ENCODE results near the gene NME3.
"Not testable (repeated sequence)": the region's sequence is repeated elsewhere in the genome, so short reads cannot be mapped to it uniquely, and the experiment has no call there.

The NME3 gene

DNA sequence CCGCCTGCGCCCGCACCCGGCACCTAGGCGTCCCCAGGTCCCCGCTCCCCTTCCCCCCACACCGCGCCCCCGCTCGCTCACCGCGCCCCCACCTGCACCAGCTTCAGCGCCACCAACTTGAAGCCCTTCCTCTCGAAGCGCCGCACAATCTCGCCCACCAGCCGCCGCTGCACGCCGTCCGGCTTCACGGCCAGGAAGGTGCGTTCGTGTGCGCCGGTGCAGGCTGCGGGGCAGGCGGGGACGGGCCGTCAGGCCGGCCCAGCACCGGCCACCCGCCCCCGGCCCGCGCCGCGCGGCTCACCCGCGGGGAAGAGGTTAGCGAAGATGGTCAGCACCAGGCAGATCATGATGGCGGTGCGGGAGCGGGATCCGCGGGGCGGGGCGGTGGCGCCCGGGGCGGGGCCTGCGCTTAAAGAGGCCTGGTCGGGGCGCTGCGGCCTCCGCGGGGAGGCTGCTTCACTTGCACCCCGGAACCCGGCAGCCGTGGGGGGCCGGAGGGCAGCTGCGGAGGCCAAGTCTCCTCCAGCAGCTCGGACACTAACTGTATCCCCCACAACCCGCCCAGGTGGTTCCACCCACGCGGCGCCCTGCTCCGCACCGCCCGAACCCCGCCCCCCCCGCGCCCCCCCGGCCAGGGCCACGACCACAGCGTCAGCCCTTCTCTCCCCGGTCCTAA, at the start of gene NME3:
TSS of gene NME3 (minus strand) at position 356 of the 676 bp plus-strand sequence. CDS start at position 347, 9 bp downstream.
- peak; percentile 75 for DNase-seq (ENCODE audit: low spot score)

DNA sequence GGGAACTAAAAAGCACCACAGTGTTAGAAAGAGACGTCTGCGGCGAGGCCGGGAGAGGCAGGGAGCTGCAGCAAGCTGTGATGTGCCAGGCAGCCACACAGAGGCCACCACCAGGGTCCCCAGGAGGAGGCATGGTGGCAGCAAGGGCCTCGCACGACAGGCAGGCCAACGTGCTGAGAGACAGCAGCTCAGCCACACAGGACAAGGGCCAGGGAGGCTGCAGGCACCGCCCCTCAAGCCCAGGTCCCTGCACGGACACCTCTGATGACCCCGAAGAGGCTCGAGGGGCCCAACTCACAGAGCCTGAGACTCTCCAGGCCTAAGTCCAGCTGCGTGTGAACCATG, 49.6 kb upstream of the NME3 start:
- DNase-seq (ENCODE audit: low spot score) = no peak

DNA sequence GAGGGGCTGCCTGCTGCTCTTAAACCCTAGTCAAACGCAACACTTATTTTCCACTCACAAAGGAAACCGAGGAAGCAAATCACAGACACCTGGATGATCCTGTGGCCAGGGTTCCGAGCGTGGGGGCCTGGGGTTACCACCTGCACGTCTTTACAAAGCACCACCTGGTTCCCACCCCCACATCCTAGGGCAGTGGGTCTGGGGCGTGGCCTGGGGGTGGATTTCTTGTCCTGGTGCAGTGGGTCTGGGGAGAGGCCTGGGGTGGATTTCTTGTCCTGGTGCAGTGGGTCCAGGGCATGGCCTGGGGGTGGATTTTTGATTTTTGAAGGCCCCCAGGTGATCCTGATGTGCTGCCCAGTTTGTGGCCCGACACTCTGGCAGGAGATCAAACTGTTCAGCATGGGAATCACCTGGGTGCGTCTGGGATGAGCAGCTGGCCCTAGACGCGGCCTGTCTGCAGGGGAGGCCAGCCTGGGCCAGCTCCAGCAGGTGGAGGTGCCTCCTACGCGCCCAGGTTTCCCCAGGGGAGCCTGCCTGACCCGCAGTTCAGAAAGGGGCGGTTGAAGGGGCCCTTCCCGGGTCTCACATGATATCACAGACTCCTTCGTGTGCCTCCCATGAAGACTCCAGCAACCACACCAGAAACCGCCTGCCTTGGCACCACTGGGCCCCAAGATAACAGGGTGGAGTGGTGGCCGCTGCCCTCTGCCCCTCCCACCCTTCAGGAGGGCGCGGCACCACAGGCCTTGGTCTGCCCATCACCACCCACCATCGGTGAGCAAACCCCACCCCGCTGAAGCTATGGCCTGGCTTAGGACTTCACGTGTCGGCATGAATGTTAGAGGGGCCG, 49.0 kb upstream of the NME3 start:
- DNase-seq (ENCODE audit: low spot score) = no peak

DNA sequence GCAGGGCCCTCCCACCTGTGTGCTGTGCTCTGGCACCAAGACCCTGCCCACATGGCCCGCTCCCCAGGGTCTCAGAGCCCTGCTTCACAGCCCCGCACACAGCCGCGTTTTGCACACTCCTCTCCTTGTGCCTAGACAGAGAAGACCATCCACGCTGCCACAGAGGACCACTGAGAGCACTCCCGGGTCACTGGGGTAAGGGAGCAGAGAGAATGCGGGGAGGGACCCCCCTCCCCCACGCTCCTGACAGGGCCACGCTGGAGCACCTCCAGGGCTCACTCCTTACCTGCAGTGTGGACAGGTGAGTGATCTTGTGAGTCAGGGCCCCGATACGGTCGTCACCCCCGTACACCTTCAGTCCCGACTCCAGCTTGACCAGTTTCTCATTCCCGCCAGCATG, 48.3 kb upstream of the NME3 start:
- no peak for DNase-seq (ENCODE audit: low spot score)

DNA sequence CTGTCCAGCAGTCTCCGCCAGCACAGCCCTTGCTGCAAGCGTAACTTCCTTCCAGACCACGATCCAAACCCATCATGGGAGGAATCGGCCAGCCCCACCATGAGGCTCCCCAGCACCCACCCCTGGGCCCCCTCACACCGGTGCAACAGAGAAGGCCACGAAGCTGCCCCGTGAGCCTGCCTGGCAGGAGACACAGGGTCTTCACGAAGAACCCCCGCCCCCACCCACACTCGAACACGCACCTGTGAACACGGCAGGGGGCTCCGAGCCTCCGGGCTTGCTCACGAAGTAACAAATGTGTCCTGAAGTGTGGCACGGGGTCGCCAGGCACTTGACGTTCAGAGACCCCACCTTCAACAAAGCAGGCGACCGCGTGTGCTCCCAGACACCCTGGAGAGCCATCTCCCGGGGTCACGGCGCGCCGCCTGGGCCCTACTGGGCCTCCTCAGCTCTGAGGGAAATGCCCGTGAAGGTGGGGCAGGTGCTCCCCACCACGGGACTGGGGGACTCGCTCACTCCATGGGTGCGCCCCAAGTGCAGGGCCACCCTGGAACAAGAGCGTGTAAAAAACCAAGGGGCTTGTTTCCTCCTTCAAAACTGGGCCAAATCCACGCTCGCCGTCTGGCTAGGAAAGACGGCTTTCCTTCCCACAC, 47.7 kb upstream of the NME3 start:
- no peak for DNase-seq (ENCODE audit: low spot score)

DNA sequence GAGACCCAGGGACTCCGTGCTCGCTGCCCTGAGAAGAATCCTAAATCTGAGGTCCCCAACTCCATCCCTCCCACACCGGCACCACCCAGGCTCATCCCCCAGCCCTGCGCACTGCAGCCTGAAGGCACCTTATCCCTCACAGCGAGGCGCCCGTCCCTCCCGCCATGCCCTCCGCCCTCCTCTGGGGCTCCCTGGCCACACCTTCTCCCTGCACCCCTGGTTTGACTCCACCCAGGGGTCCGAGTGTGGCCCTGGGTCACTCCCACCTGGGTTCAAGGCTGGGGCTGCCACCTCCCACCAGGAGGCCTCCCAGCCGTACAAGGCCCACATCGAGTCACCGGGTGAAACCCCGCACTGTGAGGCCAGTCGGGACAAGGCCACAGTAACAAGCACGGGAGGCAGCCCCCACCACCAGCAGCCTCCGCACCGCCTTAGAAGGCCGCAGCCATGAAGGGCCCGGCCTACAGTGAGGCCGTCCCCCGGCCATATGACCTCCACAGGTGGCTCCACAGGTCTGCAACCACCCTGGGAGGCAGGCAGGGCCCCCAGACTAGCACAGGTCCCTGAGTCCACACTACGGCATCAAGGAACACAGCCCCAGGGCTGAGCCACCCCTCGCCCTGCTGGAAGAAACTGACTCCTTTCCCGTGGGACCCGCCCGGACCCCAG, 47.0 kb upstream of the NME3 start:
- no peak for DNase-seq (ENCODE audit: low spot score)

DNA sequence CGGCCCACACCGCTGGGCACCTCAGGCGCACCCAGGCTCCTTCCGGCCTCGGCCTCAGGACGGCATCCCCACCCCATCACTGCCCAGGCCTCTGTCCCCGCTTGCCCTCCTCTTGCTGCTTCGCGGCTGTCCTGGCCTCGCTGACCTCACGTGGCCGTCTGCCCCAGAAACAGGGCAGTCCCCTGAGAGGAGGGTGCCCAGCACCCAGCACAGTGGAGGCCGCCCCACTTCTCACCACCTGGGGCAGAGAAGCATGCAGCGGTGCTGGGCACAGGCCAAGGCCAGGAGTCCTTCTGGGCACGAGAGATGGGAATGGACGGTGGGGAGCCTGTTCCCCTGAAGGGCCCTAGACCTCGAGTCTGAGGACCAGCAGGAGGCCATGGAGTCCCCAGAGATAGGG, 46.4 kb upstream of the NME3 start:
- DNase-seq (ENCODE audit: low spot score) = no peak

DNA sequence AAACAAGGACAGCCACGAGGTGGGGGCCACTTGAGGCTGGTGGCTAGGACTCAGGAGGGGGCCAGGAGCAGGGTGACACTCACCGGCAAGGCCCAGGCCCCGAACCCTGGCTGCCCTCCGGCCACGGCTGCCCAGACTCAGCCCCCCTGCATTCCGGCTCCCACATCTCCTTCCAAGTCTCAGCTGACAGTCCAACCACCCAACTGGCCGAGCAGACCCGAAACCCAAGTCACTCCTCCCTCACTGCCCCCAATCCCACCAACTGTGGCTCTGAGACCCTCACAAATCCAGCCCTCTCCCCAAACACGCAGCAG, 45.9 kb upstream of the NME3 start:
- DNase-seq (ENCODE audit: low spot score) = no peak

DNA sequence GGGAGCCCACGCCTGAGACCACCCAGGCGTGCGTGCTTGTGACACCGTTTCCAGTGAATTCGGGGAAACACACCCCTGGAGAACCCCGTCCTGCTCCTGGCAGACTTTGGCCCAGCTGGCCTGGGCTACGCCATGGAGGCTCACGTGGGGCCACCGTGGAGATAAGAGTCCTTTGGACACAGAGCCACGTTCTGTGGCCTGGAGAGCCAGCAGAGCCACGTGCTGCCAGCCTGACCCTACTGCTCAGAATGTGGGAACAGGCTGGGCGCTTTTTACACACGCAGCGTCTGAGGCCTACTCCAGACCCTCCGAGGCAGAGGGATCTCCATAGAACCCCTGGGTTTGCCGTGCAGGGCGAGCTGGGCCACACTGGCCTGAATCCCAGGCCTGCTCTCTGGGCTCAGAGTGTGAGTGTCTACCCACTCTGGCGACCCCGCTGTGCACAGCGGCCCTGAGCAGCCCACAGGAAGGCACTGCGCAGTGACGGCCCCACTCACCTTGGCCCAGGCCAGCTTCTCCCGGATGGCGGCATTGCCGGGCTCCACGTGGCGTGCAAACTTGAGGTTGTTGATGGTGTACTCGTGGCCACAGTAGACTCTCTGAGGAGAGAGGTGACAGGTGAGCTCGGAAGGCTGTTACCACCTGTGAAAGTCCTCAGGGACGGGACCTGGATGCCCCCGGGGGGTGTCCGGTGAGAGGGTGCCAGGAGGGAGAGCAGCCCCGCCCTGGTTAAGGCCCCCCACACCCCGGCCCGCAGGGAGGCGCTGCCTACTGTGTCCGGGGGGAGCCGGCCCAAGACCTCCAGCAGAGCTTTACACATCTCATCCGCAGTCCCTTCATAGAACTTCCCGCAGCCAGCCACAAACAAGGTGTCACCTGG, 45.3 kb upstream of the NME3 start:
- no peak for DNase-seq (ENCODE audit: low spot score)

DNA sequence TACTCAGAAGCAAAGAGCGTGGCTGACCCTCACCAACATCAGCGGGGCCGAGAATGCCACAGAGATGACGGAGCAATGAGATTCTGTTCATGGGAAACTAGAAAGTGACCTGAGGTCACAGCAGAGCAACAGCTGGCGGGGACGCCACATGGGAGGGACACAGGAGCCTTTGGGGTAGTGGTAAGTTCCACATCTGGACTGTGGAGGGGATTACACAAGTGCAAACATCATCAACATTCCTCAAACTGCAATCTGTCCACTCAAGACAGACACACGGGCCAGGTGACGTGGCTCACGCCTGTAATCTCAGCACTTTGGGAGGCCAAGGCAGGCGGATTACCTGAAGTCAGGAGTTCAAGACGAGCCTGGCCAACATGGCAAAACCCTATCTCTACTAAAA, 44.1 kb upstream of the NME3 start:
- no peak for DNase-seq (ENCODE audit: low spot score)

DNA sequence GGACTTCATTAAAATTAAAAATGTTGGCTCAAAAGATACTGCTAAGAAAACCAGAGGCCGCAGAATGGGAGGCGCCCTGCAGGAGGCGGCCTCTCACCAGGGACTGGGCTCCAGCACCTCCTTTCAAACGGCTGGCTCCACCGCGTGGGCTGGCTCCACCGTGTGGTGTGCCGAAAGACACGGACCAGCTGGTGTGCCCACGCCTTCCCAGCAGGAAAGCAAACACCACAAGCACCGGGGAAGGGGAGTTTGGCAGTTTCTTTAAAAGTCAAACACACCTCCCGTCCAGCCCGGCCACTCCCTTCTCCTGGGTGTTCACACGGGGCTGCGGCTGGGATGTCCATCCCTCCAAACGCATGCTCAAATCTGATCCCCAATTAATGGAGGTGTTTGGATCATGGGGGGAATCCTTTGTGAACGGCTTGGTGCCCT, 41.4 kb upstream of the NME3 start:
- peak; percentile 21 for DNase-seq (ENCODE audit: low spot score)

DNA sequence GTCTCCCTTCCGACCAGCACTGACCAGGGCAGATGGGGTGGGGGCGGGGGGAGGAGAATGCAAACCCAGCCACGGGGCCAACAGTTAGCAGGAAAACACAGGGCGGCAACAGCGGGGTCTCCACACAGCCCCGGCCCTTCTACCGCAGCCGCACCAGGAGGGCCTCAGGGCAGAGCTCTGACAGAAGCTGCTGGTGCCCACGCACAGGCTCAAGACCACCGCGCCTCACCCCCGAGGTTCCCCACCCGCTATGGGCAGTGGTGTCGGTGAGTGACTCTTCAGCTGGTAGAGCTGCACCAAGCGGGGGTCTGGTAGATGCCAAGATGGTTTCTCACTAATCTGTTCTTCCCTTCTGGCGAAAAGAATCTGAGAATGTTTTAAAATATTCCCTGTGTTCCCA, 39.2 kb upstream of the NME3 start:
- DNase-seq (ENCODE audit: low spot score) = no peak

DNA sequence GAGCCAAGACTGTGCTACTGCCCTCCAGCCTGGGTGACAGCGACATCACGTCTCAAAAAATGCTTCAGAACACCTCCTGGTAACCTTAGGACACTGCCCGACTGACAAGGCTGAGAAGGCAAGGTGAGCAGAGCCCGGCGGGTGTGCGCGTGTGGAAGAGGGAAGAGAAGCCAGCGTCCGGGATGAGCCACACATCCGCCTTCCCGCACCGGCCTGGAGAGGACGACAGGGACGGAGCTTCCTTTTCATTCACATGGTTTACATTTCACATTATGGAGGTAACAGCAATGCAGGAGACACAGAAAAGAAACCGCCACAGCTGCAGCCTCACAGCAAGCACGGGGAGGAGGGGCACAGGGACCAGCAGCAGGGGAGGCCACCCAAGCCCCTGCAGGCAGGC, 38.8 kb upstream of the NME3 start:
- no peak for DNase-seq (ENCODE audit: low spot score)

DNA sequence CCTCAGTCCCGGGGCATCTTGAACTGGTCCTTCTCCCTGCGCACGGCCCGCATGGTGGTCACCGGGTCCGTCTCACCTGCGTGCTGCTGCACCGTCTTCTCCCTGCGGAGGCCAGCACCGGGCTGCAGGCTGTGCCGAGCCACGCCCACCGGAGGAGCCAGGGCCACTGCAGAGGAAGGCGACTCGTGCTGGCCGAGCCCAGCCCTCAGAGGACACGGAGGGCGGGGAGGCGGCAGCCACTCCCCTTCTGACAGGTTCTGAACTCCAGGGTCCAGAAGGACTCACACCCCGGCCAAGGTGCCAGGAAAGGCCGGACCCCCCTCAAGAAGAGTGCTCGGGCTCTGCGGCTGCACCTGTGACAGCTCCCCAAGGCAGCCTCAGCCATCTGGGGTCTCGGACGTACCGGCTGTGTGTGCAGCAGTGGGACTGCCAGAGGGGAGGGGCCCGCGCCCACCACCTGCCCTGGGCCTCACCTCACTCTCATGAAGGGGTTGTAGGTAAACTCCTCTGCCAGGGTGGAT, 38.0 kb upstream of the NME3 start:
- DNase-seq (ENCODE audit: low spot score) = no peak

DNA sequence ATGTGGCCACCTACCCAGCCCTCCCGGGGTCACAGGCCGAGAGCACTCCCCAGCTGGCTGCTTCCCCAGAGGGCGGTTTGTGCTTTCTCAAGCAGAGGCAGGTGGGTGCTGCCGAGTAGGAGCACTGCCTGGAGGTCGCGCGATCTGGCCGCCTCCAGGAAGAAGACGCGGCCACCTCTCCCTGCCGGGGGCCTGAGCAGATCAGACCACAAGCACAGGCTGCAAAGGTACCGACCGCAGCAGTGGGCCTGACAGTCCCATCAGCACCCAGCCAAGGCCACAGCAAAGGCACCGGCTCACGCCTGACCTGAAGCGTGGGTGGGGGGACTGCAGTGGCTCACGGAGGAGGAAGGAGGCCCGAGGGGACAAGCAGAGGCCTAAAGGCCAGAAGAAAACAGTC, 37.3 kb upstream of the NME3 start:
- DNase-seq (ENCODE audit: low spot score) = no peak

DNA sequence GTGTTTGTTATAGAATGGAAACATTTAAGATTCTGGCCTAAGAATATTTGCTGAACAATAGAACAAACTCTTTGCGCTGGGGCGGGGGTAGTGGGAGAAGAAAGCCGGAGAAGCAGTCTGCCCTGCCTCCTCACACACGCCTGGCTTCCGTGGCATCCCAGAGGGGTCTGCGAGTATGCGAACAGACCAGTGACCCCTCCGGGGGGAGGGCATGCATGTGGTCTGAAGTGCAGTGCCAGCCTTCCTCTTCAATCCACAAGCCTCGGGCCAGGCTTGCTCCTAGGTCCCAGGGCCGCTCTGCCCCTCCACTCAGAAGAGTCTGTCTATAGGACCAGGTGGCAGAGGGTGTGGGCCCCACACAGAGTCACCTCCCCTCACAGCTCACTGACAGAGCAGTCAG, 36.3 kb upstream of the NME3 start:
- no peak for DNase-seq (ENCODE audit: low spot score)

DNA sequence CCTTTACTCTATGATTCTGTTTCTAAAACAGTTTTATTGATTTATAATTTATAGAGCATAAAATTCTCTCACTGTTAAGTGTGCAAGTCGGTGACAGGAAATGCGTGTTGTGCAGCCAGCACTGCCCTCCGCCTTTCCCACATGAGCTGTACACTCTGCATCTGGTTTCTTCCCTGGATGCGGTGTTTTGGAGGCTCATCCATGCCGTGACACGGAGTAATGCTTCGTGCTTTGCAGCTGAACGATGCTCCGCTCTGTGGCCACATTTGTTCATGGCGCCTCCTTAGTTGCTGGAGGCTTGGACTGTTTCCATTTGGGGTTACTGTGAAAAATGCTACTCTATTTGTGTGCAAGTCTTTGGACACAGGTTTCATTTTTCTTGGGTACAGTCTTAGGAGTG, 29.4 kb upstream of the NME3 start:
- DNase-seq (ENCODE audit: low spot score) = no peak

DNA sequence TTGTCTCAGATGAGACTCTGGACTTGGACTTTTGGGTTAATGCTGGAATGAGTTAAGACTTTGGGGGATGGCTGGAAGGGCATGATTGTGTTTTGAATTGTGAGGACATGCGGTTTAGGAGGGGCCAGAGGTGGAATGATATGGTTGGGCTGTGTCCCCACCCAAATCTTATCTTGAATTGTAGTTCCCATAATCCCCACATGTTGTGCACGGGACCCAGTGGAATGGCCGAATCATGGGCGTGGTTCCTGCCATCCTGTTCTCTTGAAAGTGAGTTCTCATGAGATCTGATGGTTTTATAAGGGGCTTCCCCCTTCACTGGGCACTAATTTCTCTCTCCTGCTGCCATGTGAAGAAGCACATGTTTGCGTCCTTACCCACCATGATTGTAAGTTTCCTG, 27.9 kb upstream of the NME3 start:
- not testable (repeated sequence) for DNase-seq (ENCODE audit: low spot score)

DNA sequence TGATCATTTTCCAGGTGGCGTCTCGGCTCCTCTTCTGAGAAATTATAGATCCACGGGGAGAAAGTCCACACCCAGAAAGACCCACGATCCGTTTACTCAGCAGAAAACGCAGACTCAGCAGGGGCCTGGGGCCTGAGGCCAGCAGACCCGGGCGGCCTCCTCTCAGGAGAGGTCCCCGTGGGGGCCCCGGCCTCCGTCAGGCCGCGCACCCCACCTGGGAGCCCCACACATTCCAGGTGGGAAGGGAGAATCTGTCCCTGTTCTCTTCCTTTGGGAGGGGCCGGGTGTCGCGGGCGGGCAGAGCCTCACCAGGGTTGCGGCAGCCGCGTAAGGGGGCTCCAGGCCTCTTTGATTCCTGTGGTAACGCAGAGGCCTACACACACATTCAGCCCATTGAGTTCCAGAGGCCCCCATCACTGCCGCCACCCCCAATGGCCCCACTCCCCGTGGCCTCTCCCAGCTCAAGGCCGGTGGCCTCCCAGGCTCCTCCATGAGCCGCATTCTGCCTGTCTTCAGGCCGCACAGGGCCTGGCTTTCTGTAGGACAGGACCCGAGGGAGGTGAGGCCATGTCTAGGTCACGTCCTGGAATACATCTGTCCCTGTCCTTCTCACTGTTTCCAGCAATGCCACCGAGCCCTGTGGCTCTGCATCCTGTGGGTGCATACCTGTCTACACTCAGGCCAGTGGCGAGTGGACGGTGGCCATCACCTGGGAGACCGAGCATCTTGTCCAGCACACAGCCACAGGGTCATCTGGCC, 23.7 kb upstream of the NME3 start:
- DNase-seq (ENCODE audit: low spot score) = no peak

DNA sequence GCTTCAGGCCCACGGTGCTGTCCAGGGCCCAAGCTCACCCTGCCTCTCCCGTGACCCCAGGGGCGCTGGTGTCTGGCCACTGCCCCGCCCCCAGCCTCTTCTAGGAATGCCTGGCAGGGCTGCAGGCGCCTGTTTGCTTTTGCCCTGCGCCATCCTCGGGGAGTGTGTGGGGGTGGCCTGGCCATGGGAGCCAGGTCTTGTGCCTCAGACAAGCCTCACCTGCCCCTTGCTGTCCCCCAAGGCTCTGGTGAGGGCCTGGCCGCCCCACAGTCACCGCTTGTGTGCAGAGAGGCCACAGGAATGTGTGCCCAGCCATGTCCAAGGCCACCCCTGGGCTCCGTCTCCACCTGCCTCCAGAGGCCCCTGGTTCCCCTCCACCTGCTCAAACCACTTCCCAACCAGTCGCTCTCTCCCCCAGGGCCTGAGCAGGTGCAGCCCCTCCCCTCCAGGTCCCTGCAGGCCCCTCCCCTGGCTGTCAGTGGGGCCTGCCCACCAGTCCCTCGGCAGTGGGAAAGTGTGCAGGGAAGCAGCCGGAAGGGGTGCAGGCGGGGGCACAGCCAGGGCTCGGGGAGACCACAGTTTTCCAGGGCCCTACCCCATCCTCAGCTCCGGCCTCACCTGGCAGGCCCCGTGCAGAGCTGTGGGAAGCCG, 23.0 kb upstream of the NME3 start:
- DNase-seq (ENCODE audit: low spot score) = no peak

All from CD4-positive, alpha-beta T cell treated with Interleukin-2 at 100 ng/mL for 4 hours (primary cell).